Colonic mucosa (tissue), 4 donors: Measurements from ENCODE around the gene DYRK2. TPM values are rescaled to one million over a fixed set of nuclear protein-coding genes. Genes with fewer than 3 reads are reported as not detected.

Source experiments
- DNase-seq: peaks from one replicate; pipeline ENCODE4 v3.0.0-alpha.2; 2020
- H3K27ac ChIP-seq: fragments of 200-600 bp; one replicate; pipeline ENCODE4 v1.8.0; 2021
- H3K27me3 ChIP-seq: fragments of 200-600 bp; one replicate; pipeline ENCODE4 v1.8.0; 2021
- H3K36me3 ChIP-seq: fragments of 200-600 bp; one replicate; pipeline ENCODE4 v1.8.0; 2021
- H3K4me1 ChIP-seq: fragments of 200-600 bp; one replicate; pipeline ENCODE4 v1.8.0; 2021; ENCODE audit warnings: mild to moderate bottlenecking
- H3K4me3 ChIP-seq: fragments of 200-600 bp; one replicate; pipeline ENCODE4 v1.8.0; 2021
- H3K9ac ChIP-seq, 2 donors: one replicate each; pipeline ENCODE4 v1.7.0; 2013; ENCODE audit warnings: control low read depth in 2 of 2, low read depth in 2 of 2, low read length in 2 of 2
- H3K9me3 ChIP-seq: fragments of 200-600 bp; one replicate; pipeline ENCODE4 v1.8.0; 2021
- CTCF ChIP-seq: fragments of 200-600 bp; IDR thresholded peaks from one replicate; pipeline ENCODE4 v1.8.0; 2022; ENCODE audit warnings: antibody characterized with exemption, mild to moderate bottlenecking
- intact Hi-C: fragments of 100-400 bp; cut with DNase I; formaldehyde crosslinking; loops from one replicate; pipeline ENCODE4 v1.14.1; 2022
- total RNA-seq, 2 donors: library from RNA; stranded (reverse); fragmentation: NEBNext Ultra II Directional in 1 of 2; extraction: Animal tissue kit (Norgen Biotek cat#: 25700) in 1 of 2; gene quantifications; one replicate each; pipeline ENCODE4 v1.2.1, GENCODE V29; 2021
- donor health status: healthy.
- donor health status: DM: no; HTN: no; CAD: no.
- donor health status: DM: no; HTN: no; CAD: no.

Gene DYRK2
- total RNA-seq, 2 donors from 2014 or later, result 66.0 to 112 TPM

DNA sequence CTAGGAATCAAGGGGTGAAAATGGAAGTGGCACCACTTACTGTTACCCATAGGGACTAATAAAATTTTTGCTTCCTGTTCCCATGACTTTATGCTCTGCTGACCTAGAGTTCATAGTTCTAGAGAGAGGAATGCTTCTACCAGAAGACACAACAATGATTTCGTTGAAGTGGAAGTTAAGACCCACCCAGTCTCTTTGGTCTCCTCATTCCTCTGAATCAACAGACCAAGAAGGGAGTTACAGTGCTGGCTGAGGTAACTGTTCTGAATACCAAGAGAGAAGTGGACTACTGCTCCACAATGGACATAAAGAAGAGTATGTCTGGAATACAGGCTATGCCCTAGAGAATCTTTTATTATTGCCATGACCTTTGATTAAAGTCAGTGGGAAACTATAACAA is 23.5 kb upstream of the DYRK2 start:
- H3K27me3 ChIP-seq, result no peaks in the 10 kb centered on the region
- no peaks in the 10 kb centered on the region for H3K9me3 ChIP-seq
- no peak for DNase-seq
- H3K27ac ChIP-seq, result no peak overlapping the region
- H3K36me3 ChIP-seq, result no peaks in the 10 kb centered on the region
- intact Hi-C loops, result no loop called here
- TF ChIP-seq CTCF, result no peak
- H3K9ac ChIP-seq, result no peak overlapping the region
- no peaks in the 10 kb centered on the region for H3K4me1 ChIP-seq
- no peak overlapping the region for H3K4me3 ChIP-seq

DNA sequence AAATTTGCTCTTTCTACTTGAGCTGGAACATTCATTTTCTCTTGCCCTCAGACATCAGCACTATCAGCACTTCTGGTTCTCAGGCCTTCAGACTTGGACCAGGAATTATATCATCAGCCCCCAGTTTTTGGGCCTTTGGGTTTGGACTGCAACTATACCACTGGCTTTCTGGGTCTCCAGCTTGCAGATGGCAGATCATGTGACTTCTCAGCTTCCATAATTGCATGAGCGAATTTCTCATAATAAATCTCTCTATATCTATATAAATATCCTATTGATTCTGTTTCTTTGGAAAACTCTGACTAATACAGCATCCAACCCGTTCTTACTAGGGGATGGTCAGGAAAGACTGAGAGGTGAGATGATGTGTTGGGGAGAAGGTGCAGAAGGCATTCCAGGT is 22.4 kb upstream of the DYRK2 start:
- no peak overlapping the region for H3K4me3 ChIP-seq
- no peaks in the 10 kb centered on the region for H3K27me3 ChIP-seq
- H3K9ac ChIP-seq, result no peak overlapping the region
- no peak for TF ChIP-seq CTCF
- no peaks in the 10 kb centered on the region for H3K4me1 ChIP-seq
- DNase-seq, result no peak
- no peak overlapping the region for H3K27ac ChIP-seq
- intact Hi-C loops, result no loop called here
- no peaks in the 10 kb centered on the region for H3K9me3 ChIP-seq
- no peaks in the 10 kb centered on the region for H3K36me3 ChIP-seq

DNA sequence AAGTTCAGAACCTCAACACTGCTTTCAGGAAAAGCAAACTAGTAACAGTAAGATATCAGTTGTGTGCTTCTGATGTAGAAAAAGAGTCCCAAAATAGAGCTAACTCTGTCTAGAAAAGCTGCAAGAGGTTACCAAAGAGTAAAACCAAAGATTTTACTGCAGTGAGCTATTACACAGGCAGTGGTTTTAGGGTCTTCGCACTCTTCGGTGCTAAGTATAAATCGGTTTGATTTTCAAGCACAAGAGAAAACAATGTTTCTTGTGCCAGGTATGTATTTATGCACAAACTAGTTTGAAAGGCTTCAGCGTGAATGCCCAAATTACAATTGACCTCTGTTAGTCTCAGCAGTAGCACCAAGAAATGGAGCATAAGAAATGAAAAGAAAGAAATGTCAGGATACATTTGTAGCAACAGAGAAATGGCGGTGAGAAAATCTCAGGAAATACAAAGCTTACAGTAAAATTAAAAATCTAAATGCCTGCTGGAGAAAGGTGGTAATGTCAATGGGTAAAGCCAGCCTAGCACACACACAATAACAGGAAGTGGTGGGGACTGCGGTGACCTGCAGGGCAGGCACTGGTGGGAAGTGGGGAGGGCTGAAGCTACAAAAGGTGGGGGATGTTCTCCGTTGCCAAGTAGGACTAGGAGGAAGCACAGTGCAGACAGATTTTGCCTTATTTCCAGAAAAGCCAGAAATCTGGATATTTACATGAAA is 18.0 kb upstream of the DYRK2 start:
- no peak overlapping the region for H3K27ac ChIP-seq
- no peak overlapping the region for H3K4me3 ChIP-seq
- H3K36me3 ChIP-seq, result no peaks in the 10 kb centered on the region
- H3K4me1 ChIP-seq, result no peaks in the 10 kb centered on the region
- H3K9me3 ChIP-seq, result no peaks in the 10 kb centered on the region
- no peak for TF ChIP-seq CTCF
- peak; percentile 54 for DNase-seq
- H3K9ac ChIP-seq, result no peak overlapping the region
- intact Hi-C loops, result no loop called here
- no peaks in the 10 kb centered on the region for H3K27me3 ChIP-seq

DNA sequence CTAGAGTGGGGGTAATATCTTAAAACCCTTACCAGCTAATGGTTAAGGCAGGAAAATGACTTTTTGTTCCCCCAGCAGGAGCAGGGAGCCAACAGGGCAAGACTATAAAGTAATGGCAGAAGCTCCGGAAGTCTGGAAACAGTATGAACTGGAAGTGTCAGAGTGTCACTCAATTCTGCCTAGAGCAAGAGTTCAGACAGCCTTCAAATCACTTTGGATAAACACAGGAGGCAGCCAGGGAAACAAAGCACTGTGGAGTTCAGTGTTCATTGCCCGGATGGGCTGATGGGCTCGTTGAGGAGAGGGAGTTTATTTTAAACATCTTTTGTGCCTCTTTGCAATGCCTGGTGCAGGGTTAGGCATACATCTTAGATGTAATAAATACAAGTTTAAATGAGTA is 16.5 kb upstream of the DYRK2 start:
- Histone ChIP-seq H3K4me1 (no peaks in the 10 kb centered on the region), H3K27me3 (no peaks in the 10 kb centered on the region), H3K9ac (no peak overlapping the region), H3K27ac (no peak overlapping the region), H3K36me3 (no peaks in the 10 kb centered on the region), H3K4me3 (no peak overlapping the region), H3K9me3 (no peaks in the 10 kb centered on the region)
- no peak for DNase-seq
- no peak for TF ChIP-seq CTCF
- intact Hi-C loops, result no loop called here

GRCh38 chr12:67633024-67633610 is 15.4 kb upstream of the DYRK2 start:
- Histone ChIP-seq H3K27ac (no peak overlapping the region), H3K9me3 (no peaks in the 10 kb centered on the region), H3K9ac (no peak overlapping the region), H3K36me3 (no peaks in the 10 kb centered on the region), H3K27me3 (no peaks in the 10 kb centered on the region), H3K4me3 (no peak overlapping the region), H3K4me1 (no peaks in the 10 kb centered on the region)
- DNase-seq, result no peak
- no peak for TF ChIP-seq CTCF
- intact Hi-C loops, result no loop called here
